ENCODE data around the gene PRSS2. TPM values are rescaled to one million over a fixed set of nuclear protein-coding genes. Genes with fewer than 3 reads are reported as not detected.

Gene PRSS2
- total RNA-seq, 1 donor from 2014 or later = not detected

GRCh38 chr7:142787034-142787768 lies 16.4 kb downstream of the PRSS2 start:
- no peak overlapping the region for H3K27ac Mint-ChIP-seq (ENCODE audit: unreplicated experiment)

DNA sequence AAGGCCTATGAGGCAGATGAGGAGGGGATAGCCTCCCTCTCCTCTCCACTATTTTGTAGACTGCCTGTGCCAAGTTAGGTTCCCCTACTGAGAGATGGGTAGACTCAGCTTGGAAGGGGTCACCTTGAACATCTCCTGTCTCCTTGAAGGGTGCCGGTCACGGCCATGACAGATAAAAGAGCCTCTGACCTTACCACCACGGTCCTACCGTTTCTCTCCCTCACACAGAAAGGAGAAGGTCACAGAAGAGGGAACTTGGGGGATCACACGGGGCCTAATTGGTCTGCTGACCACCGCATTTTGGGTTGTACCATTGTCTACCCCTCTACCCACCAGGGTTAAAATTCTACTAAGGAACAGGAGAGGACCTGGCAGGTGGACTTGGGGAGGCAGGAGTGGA lies 17.0 kb downstream of the PRSS2 start:
- H3K36me3 Mint-ChIP-seq (ENCODE audit: low read depth) = no peaks in the 10 kb centered on the region
- DNase-seq (ENCODE audit: low read depth, low spot score) = no peak
- no peak overlapping the region for H3K4me3 Mint-ChIP-seq
- peaks cover 40% of the 10 kb centered on the region for H3K27me3 Mint-ChIP-seq (ENCODE audit: low read depth)
- no peak for TF ChIP-seq CTCF (conservative IDR thresholded peaks at IDR 0.05)
- no peaks in the 10 kb centered on the region for H3K9me3 Mint-ChIP-seq
- peaks cover 6% of the 10 kb centered on the region for H3K4me1 Mint-ChIP-seq
- H3K27ac Mint-ChIP-seq (ENCODE audit: unreplicated experiment) = no peak overlapping the region

More at GRCh38 chr7:142787034-142787768, 16.4 kb downstream of the PRSS2 start:
- Mint-ChIP-seq H3K4me1 (peaks cover 6% of the 10 kb centered on the region), H3K4me3 (no peak overlapping the region), H3K27me3 (ENCODE audit: low read depth) (peaks cover 39% of the 10 kb centered on the region), H3K36me3 (ENCODE audit: low read depth) (no peaks in the 10 kb centered on the region), H3K9me3 (no peaks in the 10 kb centered on the region)
- DNase-seq (ENCODE audit: low read depth, low spot score) = no peak
- no peak for TF ChIP-seq CTCF (conservative IDR thresholded peaks at IDR 0.05)

DNA sequence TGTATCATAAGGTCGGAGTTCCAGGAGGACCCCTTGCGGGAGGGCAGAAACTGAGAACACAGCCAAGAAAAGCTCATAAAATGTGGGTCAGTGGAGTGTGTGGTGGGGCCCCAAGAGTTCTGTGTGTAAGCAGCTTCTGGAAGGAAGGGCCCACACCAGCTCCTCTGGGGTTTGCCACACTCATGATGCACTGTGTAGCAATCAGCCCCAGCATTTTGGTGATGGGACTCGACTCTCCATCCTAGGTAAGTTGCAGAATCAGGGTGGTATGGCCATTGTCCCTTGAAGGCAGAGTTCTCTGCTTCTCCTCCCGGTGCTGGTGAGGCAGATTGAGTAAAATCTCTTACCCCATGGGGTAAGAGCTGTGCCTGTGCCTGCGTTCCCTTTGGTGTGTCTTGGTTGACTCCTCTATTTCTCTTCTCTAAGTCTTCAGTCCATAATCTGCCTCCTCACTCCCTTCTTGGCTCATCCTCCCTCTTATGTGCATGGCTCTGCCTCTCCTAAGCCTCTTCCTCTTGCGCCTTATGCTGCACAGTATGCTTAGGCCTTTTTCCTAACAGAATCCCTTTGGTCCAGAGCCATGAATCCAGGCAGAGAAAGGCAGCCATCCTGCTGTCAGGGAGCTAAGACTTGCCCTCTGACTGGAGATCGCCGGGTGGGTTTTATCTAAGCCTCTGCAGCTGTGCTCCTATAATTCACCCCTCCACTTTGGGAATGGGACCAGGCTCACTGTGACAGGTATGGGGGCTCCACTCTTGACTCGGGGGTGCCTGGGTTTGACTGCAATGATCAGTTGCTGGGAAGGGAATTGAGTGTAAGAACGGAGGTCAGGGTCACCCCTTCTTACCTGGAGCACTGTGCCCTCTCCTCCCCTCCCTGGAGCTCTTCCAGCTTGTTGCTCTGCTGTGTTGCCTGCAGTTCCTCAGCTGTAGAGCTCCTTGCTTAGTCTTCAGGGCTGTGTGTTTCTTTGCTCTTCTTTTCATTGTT lies 17.8 kb downstream of the PRSS2 start:
- H3K9me3 Mint-ChIP-seq = no peaks in the 10 kb centered on the region
- H3K36me3 Mint-ChIP-seq (ENCODE audit: low read depth) = no peaks in the 10 kb centered on the region
- no peak for TF ChIP-seq CTCF (conservative IDR thresholded peaks at IDR 0.05)
- H3K27me3 Mint-ChIP-seq (ENCODE audit: low read depth) = peaks cover 40% of the 10 kb centered on the region
- H3K27ac Mint-ChIP-seq (ENCODE audit: unreplicated experiment) = no peak overlapping the region
- no peak for DNase-seq (ENCODE audit: low read depth, low spot score)
- H3K4me3 Mint-ChIP-seq = no peak overlapping the region
- H3K4me1 Mint-ChIP-seq = peaks cover under 1% of the 10 kb centered on the region

DNA sequence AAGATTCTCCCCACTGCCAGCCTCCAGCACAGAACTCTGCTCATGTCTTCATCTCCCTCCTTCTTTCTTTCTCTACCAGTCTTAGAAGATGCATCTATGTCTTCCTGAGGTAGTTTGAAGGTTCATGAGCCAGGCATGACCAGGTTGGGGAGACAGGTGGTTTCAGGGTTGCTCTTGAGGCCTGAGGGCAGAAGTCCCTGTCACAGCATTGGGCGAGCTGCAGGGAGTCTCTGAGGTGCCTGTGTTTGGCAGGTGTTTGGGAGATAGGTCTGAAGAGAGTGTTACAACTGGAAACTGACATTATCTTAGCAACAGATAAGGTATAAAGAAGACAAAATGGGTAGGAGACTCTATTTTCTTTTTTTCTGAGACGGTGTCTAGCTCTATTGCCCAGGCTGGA lies 18.7 kb downstream of the PRSS2 start:
- DNase-seq (ENCODE audit: low read depth, low spot score) = no peak
- Mint-ChIP-seq H3K36me3 (ENCODE audit: low read depth) (no peaks in the 10 kb centered on the region), H3K27ac (ENCODE audit: unreplicated experiment) (no peak overlapping the region), H3K9me3 (no peaks in the 10 kb centered on the region), H3K4me3 (no peak overlapping the region), H3K4me1 (no peaks in the 10 kb centered on the region), H3K27me3 (ENCODE audit: low read depth) (peaks cover 48% of the 10 kb centered on the region)
- no peak for TF ChIP-seq CTCF (conservative IDR thresholded peaks at IDR 0.05)

GRCh38 chr7:142790056-142790455 lies 19.3 kb downstream of the PRSS2 start:
- no peaks in the 10 kb centered on the region for H3K9me3 Mint-ChIP-seq
- no peaks in the 10 kb centered on the region for H3K4me1 Mint-ChIP-seq
- TF ChIP-seq CTCF (conservative IDR thresholded peaks at IDR 0.05) = no peak
- H3K27me3 Mint-ChIP-seq (ENCODE audit: low read depth) = peaks cover 55% of the 10 kb centered on the region
- no peak overlapping the region for H3K4me3 Mint-ChIP-seq
- H3K36me3 Mint-ChIP-seq (ENCODE audit: low read depth) = no peaks in the 10 kb centered on the region
- DNase-seq (ENCODE audit: low read depth, low spot score) = no peak
- H3K27ac Mint-ChIP-seq (ENCODE audit: unreplicated experiment) = no peak overlapping the region

Measured in neural crest cell (in vitro differentiated cells).